BLaER1 (cell line): ENCODE results near the gene DNASE1L2.

Source experiments
- H3K27ac ChIP-seq: shearing (Covaris generic); formaldehyde crosslinking; 2 replicates; pipeline ENCODE4 v1.8.1; 2022
- H3K27me3 ChIP-seq: shearing (Covaris generic); formaldehyde crosslinking; 2 replicates; pipeline ENCODE4 v1.8.1; 2022
- H3K36me3 ChIP-seq: shearing (Covaris generic); formaldehyde crosslinking; 2 replicates; pipeline ENCODE4 v1.8.1; 2022
- H3K4me1 ChIP-seq: shearing (Covaris generic); formaldehyde crosslinking; 2 replicates; pipeline ENCODE4 v1.8.1; 2022
- H3K4me2 ChIP-seq: shearing (Covaris generic); formaldehyde crosslinking; 2 replicates; pipeline ENCODE4 v1.8.1; 2022
- H3K4me3 ChIP-seq: shearing (Covaris generic); formaldehyde crosslinking; 2 replicates; pipeline ENCODE4 v1.8.1; 2022
- H3K9ac ChIP-seq: shearing (Covaris generic); formaldehyde crosslinking; 2 replicates; pipeline ENCODE4 v1.8.1; 2022
- H3K9me3 ChIP-seq: shearing (Covaris generic); formaldehyde crosslinking; 2 replicates; pipeline ENCODE4 v1.8.1; 2022
- H4K20me1 ChIP-seq: shearing (Covaris generic); formaldehyde crosslinking; 2 replicates; pipeline ENCODE4 v1.8.1; 2022
- Cebpa-rat ChIP-seq: shearing (Covaris generic); IDR thresholded peaks from 2 replicates; pipeline ENCODE4 v1.8.1; 2022

DNASE1L2 gene

DNA sequence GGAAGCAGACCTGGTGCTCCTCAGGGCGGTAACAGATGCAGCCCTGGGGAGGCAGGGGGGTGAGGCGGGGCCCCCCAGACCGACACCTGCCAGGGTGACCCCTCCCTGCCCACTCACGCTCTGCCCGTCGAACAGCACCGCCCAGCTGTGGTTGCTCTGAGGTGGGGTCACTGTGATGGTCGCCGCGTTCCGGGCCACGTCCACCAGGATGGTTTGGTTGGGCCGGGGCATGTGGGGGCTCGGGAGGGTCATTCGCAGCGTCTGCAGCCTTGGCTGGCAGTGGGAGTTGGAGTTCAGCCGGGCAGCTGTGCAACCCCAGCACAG lies 26.3 kb upstream of the DNASE1L2 start:
- Histone ChIP-seq H3K9ac (no peak overlapping the region), H4K20me1 (peaks cover 47% of the 10 kb centered on the region), H3K4me2 (no peak overlapping the region), H3K9me3 (no peaks in the 10 kb centered on the region), H3K4me3 (no peak overlapping the region), H3K27ac (no peak overlapping the region), H3K27me3 (no peaks in the 10 kb centered on the region), H3K4me1 (peaks cover 36% of the 10 kb centered on the region), H3K36me3 (peaks cover 63% of the 10 kb centered on the region)
- no peak for TF ChIP-seq Cebpa-rat

DNA sequence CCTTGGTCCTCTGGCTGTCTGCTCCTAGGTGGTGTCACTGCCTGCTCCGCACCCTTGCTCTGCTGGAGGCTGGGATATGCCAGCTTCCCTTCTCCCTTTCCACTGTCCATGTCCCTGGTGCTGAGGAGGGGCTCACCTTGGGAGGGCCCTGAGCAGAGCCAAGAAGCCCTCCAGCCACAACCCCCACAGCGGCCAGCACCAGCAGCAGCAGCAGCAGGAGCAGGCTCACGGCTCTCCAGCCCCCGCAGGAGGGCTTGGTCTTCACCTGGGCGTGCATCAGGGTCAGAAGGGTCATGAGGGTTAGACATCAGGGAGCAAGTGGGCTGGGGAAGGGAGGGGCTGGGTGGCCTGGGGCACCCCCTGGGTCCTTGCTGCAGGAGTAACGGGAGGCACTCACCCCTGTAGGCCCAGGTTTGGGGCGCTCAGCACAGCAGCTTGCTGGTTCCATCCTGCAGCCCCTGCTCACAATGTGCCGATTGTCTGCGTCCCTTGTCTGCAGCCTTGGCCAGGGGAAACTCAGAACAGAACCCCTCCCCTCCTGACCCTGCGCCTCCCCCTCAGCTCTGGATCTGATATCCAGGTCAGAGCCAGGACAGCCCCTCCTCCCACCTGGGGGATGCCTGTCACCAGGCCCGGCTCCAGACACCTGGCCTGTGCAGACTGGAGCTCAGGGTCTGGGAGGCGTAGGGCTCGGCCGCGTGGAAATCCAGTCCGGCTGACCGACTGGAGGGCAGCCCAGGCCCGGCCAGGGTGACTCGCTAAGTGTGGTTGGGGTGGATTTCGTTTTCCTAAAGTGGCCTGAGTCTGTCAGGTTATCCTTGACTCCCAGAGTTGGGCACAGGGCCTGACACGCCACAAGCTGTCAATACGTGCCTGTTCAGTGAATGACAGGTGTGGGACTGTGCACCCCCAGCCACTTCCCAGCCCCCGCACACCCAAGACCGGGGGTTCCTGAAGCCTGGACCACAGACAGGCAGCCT lies 25.6 kb upstream of the DNASE1L2 start, which contains the start of gene BRICD5:
BRICD5 (minus strand) TSS at position 478 of the 980 bp plus-strand sequence; CDS start at position 448, 30 bp downstream.
- H4K20me1 ChIP-seq, result peaks cover 47% of the 10 kb centered on the region
- H3K27me3 ChIP-seq, result no peaks in the 10 kb centered on the region
- peaks cover 38% of the 10 kb centered on the region for H3K4me1 ChIP-seq
- H3K4me3 ChIP-seq, result no peak within 1 kb of the TSS
- H3K36me3 ChIP-seq, result peaks cover 63% of the 10 kb centered on the region
- no peaks in the 10 kb centered on the region for H3K9me3 ChIP-seq
- 0 out of 2 replicates have a peak within 1 kb of the TSS, but pooled peaks have one; percentile 85 for H3K9ac ChIP-seq
- TF ChIP-seq Cebpa-rat, result no peak
- H3K4me2 ChIP-seq, result no peak within 1 kb of the TSS
- no peak within 1 kb of the TSS for H3K27ac ChIP-seq

DNA sequence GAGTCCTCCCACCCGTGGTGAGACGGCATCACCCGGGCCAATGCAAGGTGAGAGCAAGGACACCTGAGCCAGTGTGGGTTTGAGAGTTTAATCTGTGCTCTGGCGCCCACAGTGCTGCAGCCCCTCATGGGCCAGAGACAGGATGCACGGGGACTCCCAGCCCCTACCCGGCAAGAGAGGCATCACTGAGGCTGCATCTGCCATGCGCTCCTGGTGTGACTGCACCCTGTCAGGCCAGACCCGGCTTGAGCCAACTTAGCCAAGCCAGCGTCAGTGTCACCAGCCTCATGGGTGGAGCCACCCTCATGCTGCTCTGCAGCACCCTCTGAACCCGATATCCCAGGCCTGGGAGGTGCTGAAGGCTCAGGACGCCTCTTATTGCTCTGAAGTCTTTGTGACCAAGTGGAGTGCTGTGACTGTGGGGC lies 24.3 kb upstream of the DNASE1L2 start:
- no peak for TF ChIP-seq Cebpa-rat
- Histone ChIP-seq H3K4me2 (peak overlapping the region; percentile 99), H3K36me3 (peaks cover 60% of the 10 kb centered on the region), H3K9me3 (no peaks in the 10 kb centered on the region), H3K4me1 (peaks cover 32% of the 10 kb centered on the region), H3K4me3 (no peak overlapping the region), H3K9ac (peak overlapping the region; percentile 85; the same call in 1 of the 2 replicates), H3K27me3 (no peaks in the 10 kb centered on the region), H4K20me1 (peaks cover 47% of the 10 kb centered on the region), H3K27ac (no peak overlapping the region)

DNA sequence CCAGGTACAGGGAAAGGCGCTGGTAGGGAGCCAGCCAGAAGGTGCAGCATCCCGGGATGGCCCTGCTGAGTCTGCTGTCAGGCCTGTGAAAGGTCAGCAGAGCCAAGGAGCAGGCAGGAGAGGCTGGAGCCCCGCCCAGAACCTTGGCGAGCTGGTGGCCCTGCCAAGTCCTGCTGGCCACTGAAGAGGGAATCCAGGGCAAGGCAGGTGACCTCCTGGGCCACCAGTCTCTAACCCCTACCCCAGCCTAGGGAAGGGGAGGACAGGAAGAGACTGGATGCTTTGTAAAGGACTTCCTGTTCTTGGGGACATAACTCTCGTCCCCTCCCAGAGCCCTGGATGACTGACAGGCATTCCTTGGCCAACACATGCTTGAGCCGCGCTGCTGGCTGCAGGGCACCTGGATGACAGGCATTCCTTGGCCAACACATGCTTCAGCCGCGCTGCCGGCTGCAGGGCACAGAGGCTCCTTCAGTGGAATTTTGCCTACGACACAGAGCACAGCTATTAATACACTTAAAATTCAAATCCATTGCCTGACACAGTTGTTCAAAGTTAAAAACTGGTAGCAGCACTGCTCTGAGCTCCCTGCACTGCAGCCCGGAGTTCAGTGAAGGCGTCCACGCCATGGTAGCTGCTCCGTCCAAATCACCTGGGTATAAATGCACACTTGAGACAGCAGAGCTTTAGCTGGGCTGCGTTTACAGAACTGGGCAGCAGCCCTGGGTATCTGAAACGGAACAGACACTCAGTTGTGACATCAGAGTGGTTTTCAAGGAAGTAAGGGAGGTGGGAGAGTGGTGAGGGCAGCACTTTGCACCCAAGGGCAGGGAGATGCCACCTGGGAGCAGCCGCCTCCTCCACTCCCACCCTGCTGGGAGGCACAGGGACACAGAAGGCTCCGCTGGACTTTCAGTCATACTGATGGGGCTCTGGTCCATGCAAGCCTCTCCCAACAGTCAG lies 23.6 kb upstream of the DNASE1L2 start:
- Histone ChIP-seq H3K27ac (no peak overlapping the region), H3K9ac (peak overlapping the region; percentile 85), H3K27me3 (no peaks in the 10 kb centered on the region), H3K4me1 (peaks cover 28% of the 10 kb centered on the region), H4K20me1 (peaks cover 47% of the 10 kb centered on the region), H3K4me2 (peak overlapping the region; percentile 99), H3K36me3 (peaks cover 53% of the 10 kb centered on the region), H3K4me3 (peak overlapping the region; percentile 85), H3K9me3 (no peaks in the 10 kb centered on the region)
- no peak for TF ChIP-seq Cebpa-rat

DNA sequence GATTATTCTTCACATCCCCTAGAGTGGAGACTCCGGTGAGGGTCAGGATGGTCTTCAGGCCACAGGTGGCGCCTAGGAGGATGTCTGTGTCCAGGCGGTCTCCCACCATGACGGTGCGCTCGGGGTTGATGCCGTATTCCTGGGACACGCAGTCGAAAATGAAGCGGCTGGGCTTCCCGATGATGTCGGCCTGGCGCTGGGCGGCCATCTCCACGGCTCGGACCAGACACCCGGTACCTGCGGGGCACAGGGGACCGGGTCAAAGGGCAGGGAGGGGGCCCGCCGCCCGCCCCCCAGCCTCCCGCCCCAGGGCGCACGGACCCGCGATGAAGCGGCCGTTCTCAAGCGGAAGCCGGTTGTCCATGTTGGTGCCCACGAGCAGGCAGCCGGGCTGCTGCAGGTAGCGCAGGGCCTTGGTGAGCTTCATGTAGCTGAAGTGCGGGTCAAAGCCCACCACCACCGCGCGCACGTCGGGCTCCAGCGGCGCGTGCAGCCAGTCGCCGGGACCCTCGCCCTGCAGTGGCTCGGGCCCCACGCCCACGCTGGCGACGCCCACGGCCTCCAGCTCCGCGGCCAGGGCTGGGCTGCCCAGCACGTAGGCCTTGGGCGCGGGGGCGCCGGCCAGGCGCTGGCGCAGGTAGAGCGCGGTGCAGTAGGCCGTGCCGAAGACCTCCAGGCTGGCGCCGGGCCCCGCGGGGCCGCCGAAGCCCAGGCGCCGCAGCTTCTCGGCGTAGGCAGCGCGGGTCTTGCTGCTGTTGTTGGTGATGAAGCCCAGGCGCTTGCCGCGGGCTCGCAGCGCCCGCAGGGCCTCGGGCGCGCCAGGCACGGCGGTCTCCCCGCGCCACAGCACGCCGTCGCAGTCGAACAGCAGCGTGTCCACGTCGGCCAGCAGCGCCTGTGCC lies 22.2 kb upstream of the DNASE1L2 start:
- Histone ChIP-seq H3K4me2 (peak overlapping the region; percentile 99), H3K4me1 (peaks cover 28% of the 10 kb centered on the region), H3K9me3 (no peaks in the 10 kb centered on the region), H3K36me3 (peaks cover 39% of the 10 kb centered on the region), H3K9ac (peak overlapping the region; percentile 85), H4K20me1 (peaks cover 45% of the 10 kb centered on the region), H3K4me3 (peak overlapping the region; percentile 85), H3K27ac (peak overlapping the region; percentile 78), H3K27me3 (no peaks in the 10 kb centered on the region)
- no peak for TF ChIP-seq Cebpa-rat

DNA sequence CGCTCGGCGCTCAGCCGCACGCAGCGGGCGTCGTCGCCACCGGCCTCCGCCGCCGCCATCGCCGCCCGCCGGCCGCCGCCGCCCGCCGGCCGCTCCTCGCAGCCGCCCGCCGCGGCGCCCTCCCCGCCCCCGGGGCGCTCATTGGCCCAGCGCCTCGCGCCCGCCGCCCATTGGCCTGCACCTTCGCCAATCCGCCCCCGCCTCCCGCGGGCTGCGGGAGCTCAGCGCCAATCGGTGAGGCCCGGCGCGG lies 21.6 kb upstream of the DNASE1L2 start, which contains the start of gene PGP:
PGP (minus strand) TSS at position 122 of the 250 bp plus-strand sequence; CDS start at position 59, 63 bp downstream.
- peak within 1 kb of the TSS; percentile 85 for H3K4me3 ChIP-seq
- peak within 1 kb of the TSS; percentile 99 for H3K4me2 ChIP-seq
- H3K36me3 ChIP-seq, result peaks cover 33% of the 10 kb centered on the region
- H3K9ac ChIP-seq, result peak within 1 kb of the TSS; percentile 85
- TF ChIP-seq Cebpa-rat, result no peak
- peak within 1 kb of the TSS; percentile 87 for H3K27ac ChIP-seq
- H4K20me1 ChIP-seq, result peaks cover 39% of the 10 kb centered on the region
- peaks cover 28% of the 10 kb centered on the region for H3K4me1 ChIP-seq
- H3K27me3 ChIP-seq, result no peaks in the 10 kb centered on the region
- no peaks in the 10 kb centered on the region for H3K9me3 ChIP-seq

DNA sequence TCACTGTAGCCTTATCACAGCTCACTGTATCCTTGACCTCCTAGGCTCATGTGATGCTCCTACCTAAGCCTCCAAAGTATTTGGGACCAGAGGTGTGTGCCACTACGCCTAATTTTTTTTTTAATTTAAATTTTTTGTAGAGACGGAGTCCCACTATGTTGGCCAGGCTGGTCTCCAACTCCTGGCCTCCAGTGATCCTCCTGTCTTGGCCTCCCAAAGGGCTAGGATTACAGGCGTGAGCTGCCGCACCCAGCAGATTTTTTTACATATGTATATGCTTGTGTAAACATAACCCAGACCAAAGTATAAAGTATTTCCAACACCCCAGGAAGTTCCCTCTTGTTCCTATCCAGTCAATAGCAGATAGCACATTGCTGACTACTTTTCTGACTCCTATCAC lies 19.9 kb upstream of the DNASE1L2 start:
- peaks cover 28% of the 10 kb centered on the region for H3K4me1 ChIP-seq
- H3K27ac ChIP-seq, result no peak overlapping the region
- no peak for TF ChIP-seq Cebpa-rat
- H3K9me3 ChIP-seq, result no peaks in the 10 kb centered on the region
- H3K27me3 ChIP-seq, result no peaks in the 10 kb centered on the region
- H3K36me3 ChIP-seq, result peaks cover 17% of the 10 kb centered on the region
- H3K9ac ChIP-seq, result no peak overlapping the region
- H3K4me3 ChIP-seq, result no peak overlapping the region
- H4K20me1 ChIP-seq, result peaks cover 23% of the 10 kb centered on the region
- H3K4me2 ChIP-seq, result peak overlapping the region; percentile 84; the same call in 1 of the 2 replicates

DNA sequence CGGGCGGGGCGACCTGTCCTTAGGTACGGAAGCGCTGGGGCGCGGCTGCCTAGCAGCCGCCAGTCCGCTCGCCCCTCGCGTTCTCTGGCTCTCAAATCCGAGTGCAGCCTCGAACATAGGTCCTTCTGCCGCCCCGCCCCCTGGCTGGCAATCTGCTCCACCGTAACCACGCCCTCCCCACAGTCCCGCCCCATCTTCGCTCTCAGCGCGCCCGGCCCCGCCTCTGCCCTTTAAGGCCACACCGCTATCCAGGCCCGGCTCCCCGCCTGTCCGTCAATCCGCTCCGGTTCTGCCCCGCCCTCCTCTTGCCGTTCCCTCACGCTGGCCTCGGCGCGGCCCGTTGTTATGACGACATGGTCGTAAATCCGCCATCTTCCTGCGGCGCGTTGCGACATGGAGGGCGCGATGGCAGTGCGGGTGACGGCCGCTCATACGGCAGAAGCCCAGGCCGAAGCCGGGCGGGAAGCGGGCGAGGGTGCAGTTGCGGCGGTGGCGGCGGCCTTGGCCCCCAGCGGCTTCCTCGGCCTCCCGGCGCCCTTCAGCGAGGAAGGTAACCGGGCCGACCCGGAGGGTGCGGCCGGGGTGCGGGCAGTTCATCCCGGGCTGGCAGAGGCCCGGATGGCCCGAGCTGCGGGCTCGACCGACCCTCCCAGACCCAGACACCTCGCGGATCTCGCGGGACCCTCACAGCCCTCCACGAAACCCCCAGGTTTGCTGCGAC lies 12.9 kb upstream of the DNASE1L2 start, which contains the start of gene E4F1:
E4F1 (plus strand) TSS at position 371 of the 721 bp plus-strand sequence; CDS start at position 394, 23 bp downstream.
- peak within 1 kb of the TSS; percentile 93 for H3K9ac ChIP-seq
- H3K4me1 ChIP-seq, result peaks cover 31% of the 10 kb centered on the region
- no peaks in the 10 kb centered on the region for H3K9me3 ChIP-seq
- no peaks in the 10 kb centered on the region for H3K27me3 ChIP-seq
- peaks cover 47% of the 10 kb centered on the region for H4K20me1 ChIP-seq
- H3K4me3 ChIP-seq, result peak within 1 kb of the TSS; percentile 84
- H3K4me2 ChIP-seq, result peak within 1 kb of the TSS; percentile 89
- H3K36me3 ChIP-seq, result peaks cover 22% of the 10 kb centered on the region
- TF ChIP-seq Cebpa-rat, result peak; percentile 95
- peak within 1 kb of the TSS; percentile 88 for H3K27ac ChIP-seq
